Measurements from ENCODE around the gene AGBL4.

- TF ChIP-seq CTCF (IDR thresholded peaks at IDR 0.05; ENCODE audit: borderline replicate concordance, extremely low read depth, low read length, poor library complexity, severe bottlenecking): no peak
- TF ChIP-seq EZH2 (IDR thresholded peaks at IDR 0.05; ENCODE audit: borderline replicate concordance, low read depth, low read length, severe bottlenecking): no peak
Observed at GRCh38 chr1:49200738-49201137, 823.0 kb downstream of the AGBL4 start.
